ENCODE measurements around the gene L3MBTL4. TPM values are rescaled to one million over a fixed set of nuclear protein-coding genes. Genes with fewer than 3 reads are reported as not detected.

Gene L3MBTL4
- total RNA-seq, 1 donor from 2014 or later = 0.26 TPM

DNA sequence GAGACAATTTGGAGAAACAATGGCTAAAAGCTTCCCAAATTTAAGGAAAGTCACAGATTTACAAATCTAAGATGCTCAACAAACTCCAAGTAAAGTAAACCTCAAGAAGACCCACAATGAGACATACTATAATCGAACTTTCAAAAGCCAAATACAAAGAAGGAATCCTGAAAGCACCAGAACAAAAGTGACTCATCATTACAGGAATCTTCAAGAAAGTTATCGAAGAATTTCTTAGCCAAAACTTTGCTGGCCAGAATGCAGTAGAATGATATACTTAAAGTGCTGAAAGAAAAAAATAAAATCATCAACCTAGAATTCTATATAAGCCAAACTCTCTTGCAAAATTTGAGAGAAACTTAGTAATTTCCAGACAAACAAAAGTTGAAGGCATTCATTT lies 412.8 kb downstream of the L3MBTL4 start:
- intact Hi-C loops (cut with micrococcal nuclease) = no loop called here
- no peaks in the 10 kb centered on the region for H3K36me3 Mint-ChIP-seq (ENCODE audit: low read depth)
- peaks cover 15% of the 10 kb centered on the region for H3K4me1 Mint-ChIP-seq
- H3K9me3 Mint-ChIP-seq = peaks cover 8% of the 10 kb centered on the region
- no peak for DNase-seq
- no peak overlapping the region for H3K4me3 Mint-ChIP-seq
- no peak overlapping the region for H3K27ac Mint-ChIP-seq
- peaks cover 6% of the 10 kb centered on the region for H3K27me3 Mint-ChIP-seq

GRCh38 chr18:5998907-5999306 lies 415.8 kb downstream of the L3MBTL4 start:
- intact Hi-C loops (cut with micrococcal nuclease) = no loop called here
- peaks cover 10% of the 10 kb centered on the region for H3K27me3 Mint-ChIP-seq

DNA sequence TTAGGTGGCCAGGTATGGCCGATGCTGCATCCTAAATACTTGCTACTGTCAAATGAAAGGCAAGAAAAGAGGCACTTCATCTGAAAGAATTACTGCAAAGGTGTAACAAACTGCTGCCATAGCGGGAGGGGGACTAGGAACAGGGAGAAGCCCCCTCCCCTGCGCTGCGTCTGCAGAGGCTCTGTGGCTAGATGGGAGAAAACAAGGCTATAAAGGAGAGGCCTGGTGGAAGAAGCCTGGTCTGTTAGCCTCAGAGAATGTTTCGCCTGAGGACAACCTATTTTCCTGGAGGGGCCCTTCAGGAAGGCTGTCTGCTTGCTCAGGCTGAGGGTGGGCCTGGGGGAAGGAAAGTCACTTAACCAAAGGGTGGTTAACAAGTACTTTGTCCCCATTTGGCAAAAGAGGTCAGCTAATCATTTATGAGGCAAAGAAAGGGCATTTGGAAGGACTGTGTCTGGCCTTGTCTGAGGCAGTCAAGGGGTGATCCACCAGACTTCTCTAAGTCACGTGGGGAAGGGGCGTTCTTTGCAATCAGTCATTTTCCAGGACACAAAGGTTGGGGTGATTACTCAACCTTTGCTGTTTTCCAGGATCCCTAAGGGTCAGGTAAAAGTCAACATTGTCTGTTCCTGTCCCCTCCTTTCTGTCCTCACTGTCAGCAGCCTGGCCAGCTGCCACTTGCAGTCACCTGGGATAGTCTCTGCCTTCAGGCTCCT lies 416.4 kb downstream of the L3MBTL4 start:
- Mint-ChIP-seq H3K27me3 (peaks cover 9% of the 10 kb centered on the region), H3K27ac (no peak overlapping the region), H3K4me1 (peaks cover 1% of the 10 kb centered on the region), H3K4me3 (no peak overlapping the region), H3K9me3 (peaks cover 8% of the 10 kb centered on the region), H3K36me3 (ENCODE audit: low read depth) (no peaks in the 10 kb centered on the region)
- intact Hi-C loops (cut with micrococcal nuclease) = no loop called here
- no peak for DNase-seq

More at GRCh38 chr18:5998907-5999306, 415.8 kb downstream of the L3MBTL4 start:
- peaks cover 8% of the 10 kb centered on the region for H3K9me3 Mint-ChIP-seq
- peaks cover 5% of the 10 kb centered on the region for H3K4me1 Mint-ChIP-seq
- no peaks in the 10 kb centered on the region for H3K36me3 Mint-ChIP-seq (ENCODE audit: low read depth)
- no peak overlapping the region for H3K4me3 Mint-ChIP-seq
- DNase-seq = no peak
- no peak overlapping the region for H3K27ac Mint-ChIP-seq

- peaks cover 1% of the 10 kb centered on the region for H3K4me1 Mint-ChIP-seq
- intact Hi-C loops (cut with micrococcal nuclease) = no loop called here
- DNase-seq = no peak
- H3K36me3 Mint-ChIP-seq (ENCODE audit: low read depth) = no peaks in the 10 kb centered on the region
- peaks cover 8% of the 10 kb centered on the region for H3K9me3 Mint-ChIP-seq
- H3K27ac Mint-ChIP-seq = no peak overlapping the region
- peaks cover 8% of the 10 kb centered on the region for H3K27me3 Mint-ChIP-seq
- H3K4me3 Mint-ChIP-seq = no peak overlapping the region
These were observed 417.4 kb downstream of the L3MBTL4 start for GRCh38 chr18:5997361-5997760.

DNA sequence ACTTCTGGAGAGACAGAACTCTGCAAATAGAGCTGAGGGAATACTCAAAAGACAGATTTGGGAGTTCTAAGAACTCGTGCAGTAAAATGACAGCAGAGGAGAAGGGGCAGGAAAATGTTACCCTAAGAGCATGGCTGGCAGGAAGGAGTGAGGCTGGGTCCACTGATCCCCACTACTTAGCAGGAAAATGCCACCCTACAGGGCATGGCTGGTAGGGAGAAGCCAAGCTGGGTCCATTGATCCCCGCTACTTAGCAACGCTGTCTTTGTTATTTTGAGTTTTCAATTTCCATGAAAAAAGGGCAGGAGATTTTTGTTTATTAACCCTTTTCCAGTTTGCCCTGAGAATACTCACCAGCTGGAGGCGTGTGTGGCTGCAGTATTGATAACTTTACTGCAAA lies 419.1 kb downstream of the L3MBTL4 start:
- Mint-ChIP-seq H3K4me3 (no peak overlapping the region), H3K27ac (no peak overlapping the region), H3K4me1 (peaks cover 1% of the 10 kb centered on the region), H3K9me3 (peaks cover 8% of the 10 kb centered on the region), H3K36me3 (ENCODE audit: low read depth) (no peaks in the 10 kb centered on the region), H3K27me3 (peaks cover 4% of the 10 kb centered on the region)
- intact Hi-C loops (cut with micrococcal nuclease) = no loop called here
- DNase-seq = no peak

DNA sequence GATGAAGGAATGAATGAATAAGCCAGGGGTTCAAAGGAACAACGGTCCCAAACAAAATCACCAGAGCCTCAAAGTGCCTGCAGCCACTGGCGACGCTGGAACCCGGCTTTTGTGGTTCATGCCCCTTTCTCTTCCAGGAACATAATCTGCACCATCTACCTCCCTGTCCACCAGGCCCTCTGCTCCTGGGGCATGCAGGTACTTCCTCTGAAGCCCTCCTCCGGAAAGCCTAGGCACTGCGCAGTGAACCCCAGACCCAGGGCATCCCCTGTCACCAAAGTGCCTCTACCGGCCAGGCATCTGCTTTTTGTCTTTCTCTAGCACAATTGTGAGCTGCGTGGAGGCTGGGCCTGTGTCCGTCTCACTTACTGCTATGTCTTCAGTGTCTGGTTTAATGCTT lies 420.8 kb downstream of the L3MBTL4 start:
- Mint-ChIP-seq H3K27me3 (peaks cover 4% of the 10 kb centered on the region), H3K9me3 (no peaks in the 10 kb centered on the region), H3K4me1 (peaks cover 1% of the 10 kb centered on the region), H3K4me3 (no peak overlapping the region), H3K27ac (no peak overlapping the region), H3K36me3 (ENCODE audit: low read depth) (no peaks in the 10 kb centered on the region)
- intact Hi-C loops (cut with micrococcal nuclease) = no loop called here
- DNase-seq = no peak

DNA sequence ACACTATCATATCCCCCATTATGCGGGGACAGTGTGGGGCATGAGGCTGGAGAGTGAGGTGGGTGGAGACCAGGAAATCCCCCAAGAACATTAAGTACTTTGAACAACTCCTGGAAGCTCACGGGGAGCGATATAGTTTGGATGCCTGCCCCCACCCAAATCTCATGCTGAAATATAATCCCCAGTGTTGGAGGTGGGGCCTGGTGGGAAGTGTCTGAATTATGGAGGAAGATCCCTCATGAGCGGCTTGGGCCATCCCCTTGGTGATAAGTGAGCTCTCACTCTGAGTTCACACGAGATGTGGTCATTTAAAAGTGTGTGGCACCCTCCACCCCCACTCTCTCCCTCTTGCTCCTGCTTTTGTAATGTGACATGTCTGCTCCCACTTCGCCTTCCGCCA lies 422.3 kb downstream of the L3MBTL4 start:
- Mint-ChIP-seq H3K27ac (no peak overlapping the region), H3K4me3 (no peak overlapping the region), H3K36me3 (ENCODE audit: low read depth) (no peaks in the 10 kb centered on the region), H3K4me1 (no peaks in the 10 kb centered on the region), H3K27me3 (peaks cover 4% of the 10 kb centered on the region), H3K9me3 (no peaks in the 10 kb centered on the region)
- DNase-seq = no peak
- intact Hi-C loops (cut with micrococcal nuclease) = no loop called here

GRCh38 chr18:5987249-5987648 lies 427.5 kb downstream of the L3MBTL4 start:
- DNase-seq = no peak
- Mint-ChIP-seq H3K4me1 (no peaks in the 10 kb centered on the region), H3K27ac (no peak overlapping the region), H3K27me3 (peaks cover 4% of the 10 kb centered on the region), H3K9me3 (no peaks in the 10 kb centered on the region), H3K4me3 (no peak overlapping the region), H3K36me3 (ENCODE audit: low read depth) (no peaks in the 10 kb centered on the region)
- intact Hi-C loops (cut with micrococcal nuclease) = no loop called here

DNA sequence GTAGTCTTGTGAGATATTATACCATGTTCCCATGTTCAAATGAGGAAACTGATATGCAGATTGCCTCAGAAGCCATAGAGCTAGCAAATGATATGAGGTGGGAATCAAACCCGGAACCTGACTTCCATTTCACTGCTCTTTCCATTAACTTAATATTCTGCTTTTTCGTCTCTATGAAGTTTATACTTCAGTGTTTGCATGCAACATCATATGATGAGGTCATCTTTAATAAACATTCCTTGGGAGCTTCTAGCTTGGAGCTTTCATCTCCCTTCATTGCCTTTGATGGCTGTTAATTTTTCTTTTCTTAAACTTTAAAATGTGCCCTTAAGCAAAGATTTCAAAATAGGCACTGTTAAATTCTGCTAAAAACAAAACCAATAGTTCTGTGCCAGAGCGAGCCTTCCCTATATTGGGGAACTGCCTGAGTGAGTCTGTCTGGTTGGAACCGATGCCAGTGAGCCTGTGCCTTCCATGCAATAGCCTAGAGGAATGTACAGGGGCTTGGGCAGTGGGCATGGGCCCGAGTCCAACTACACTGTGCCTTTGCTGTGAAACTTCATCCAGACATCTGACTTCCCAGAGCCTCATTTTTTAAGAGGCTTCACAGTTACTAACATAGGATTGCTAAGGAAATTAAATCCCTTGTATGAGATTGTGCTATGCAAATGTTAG lies 428.3 kb downstream of the L3MBTL4 start:
- H3K36me3 Mint-ChIP-seq (ENCODE audit: low read depth) = no peaks in the 10 kb centered on the region
- no peak overlapping the region for H3K4me3 Mint-ChIP-seq
- no peak for DNase-seq
- intact Hi-C loops (cut with micrococcal nuclease) = no loop called here
- peaks cover 4% of the 10 kb centered on the region for H3K27me3 Mint-ChIP-seq
- no peaks in the 10 kb centered on the region for H3K9me3 Mint-ChIP-seq
- H3K27ac Mint-ChIP-seq = no peak overlapping the region
- no peaks in the 10 kb centered on the region for H3K4me1 Mint-ChIP-seq

GRCh38 chr18:5984245-5984644 lies 430.5 kb downstream of the L3MBTL4 start:
- H3K4me1 Mint-ChIP-seq = peaks cover 2% of the 10 kb centered on the region
- no peaks in the 10 kb centered on the region for H3K9me3 Mint-ChIP-seq
- no peak overlapping the region for H3K27ac Mint-ChIP-seq
- H3K36me3 Mint-ChIP-seq (ENCODE audit: low read depth) = no peaks in the 10 kb centered on the region
- peaks cover 4% of the 10 kb centered on the region for H3K27me3 Mint-ChIP-seq
- DNase-seq = no peak
- intact Hi-C loops (cut with micrococcal nuclease) = no loop called here
- no peak overlapping the region for H3K4me3 Mint-ChIP-seq

- intact Hi-C loops (cut with micrococcal nuclease) = no loop called here
- H3K9me3 Mint-ChIP-seq = no peaks in the 10 kb centered on the region
- no peak overlapping the region for H3K4me3 Mint-ChIP-seq
- H3K36me3 Mint-ChIP-seq (ENCODE audit: low read depth) = no peaks in the 10 kb centered on the region
- peaks cover 4% of the 10 kb centered on the region for H3K27me3 Mint-ChIP-seq
- H3K4me1 Mint-ChIP-seq = peaks cover 2% of the 10 kb centered on the region
- no peak for DNase-seq
- no peak overlapping the region for H3K27ac Mint-ChIP-seq
These were observed 431.2 kb downstream of the L3MBTL4 start for GRCh38 chr18:5983488-5983887.

GRCh38 chr18:5982332-5982731 lies 432.4 kb downstream of the L3MBTL4 start:
- intact Hi-C loops (cut with micrococcal nuclease) = no loop called here
- DNase-seq = no peak
- Mint-ChIP-seq H3K4me3 (no peak overlapping the region), H3K9me3 (no peaks in the 10 kb centered on the region), H3K27me3 (peaks cover 4% of the 10 kb centered on the region), H3K36me3 (ENCODE audit: low read depth) (no peaks in the 10 kb centered on the region), H3K4me1 (peaks cover 2% of the 10 kb centered on the region), H3K27ac (no peak overlapping the region)

DNA sequence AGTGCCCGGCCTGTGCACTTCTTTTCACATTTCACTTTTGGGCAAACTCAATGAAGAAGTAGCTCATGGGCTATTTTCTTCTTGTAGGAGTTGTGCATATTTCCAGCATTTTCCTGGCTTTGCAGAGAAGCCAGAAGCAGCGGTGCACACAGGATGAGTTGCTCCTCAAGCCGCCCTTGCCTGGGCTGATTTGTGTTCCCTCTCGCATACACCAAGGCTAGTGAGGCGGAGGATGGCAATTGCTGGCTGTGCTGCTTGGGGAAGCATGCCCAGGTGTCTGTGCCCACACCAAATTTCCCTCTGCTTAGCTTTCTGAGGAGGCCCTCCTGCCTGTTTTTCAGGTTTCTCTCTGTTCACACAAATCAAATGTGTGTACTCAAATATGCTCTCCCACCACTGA lies 434.0 kb downstream of the L3MBTL4 start:
- intact Hi-C loops (cut with micrococcal nuclease) = no loop called here
- Mint-ChIP-seq H3K9me3 (no peaks in the 10 kb centered on the region), H3K4me1 (peaks cover 3% of the 10 kb centered on the region), H3K27ac (no peak overlapping the region), H3K36me3 (ENCODE audit: low read depth) (no peaks in the 10 kb centered on the region), H3K27me3 (peaks cover 4% of the 10 kb centered on the region), H3K4me3 (no peak overlapping the region)
- no peak for DNase-seq

- H3K4me1 Mint-ChIP-seq = peaks cover 9% of the 10 kb centered on the region
- DNase-seq = peak; percentile 57
- peaks cover 3% of the 10 kb centered on the region for H3K27me3 Mint-ChIP-seq
- H3K36me3 Mint-ChIP-seq (ENCODE audit: low read depth) = no peaks in the 10 kb centered on the region
- H3K9me3 Mint-ChIP-seq = no peaks in the 10 kb centered on the region
- H3K27ac Mint-ChIP-seq = no peak overlapping the region
- intact Hi-C loops (cut with micrococcal nuclease) = no loop called here
- H3K4me3 Mint-ChIP-seq = no peak overlapping the region
These were observed 434.7 kb downstream of the L3MBTL4 start for GRCh38 chr18:5979971-5980457.

Measured in activated CD4-positive, alpha-beta T cell treated with anti-CD3 and anti-CD28 coated beads, Interleukin-2, amount 10 ng/mL, durations not matched to agents 24 days and 14 days (primary cell).